HepG2 (cell line): ENCODE results near the gene PTPRD. TPM values are rescaled to one million over a fixed set of nuclear protein-coding genes. Genes with fewer than 3 reads are reported as not detected.

Experiments
- ATAC-seq: fragments of 200-7000 bp; cut with Tn5 transposase; 3 replicates; pipeline ENCODE4 v1.9.1; 2020; ENCODE audit warnings: mild to moderate bottlenecking, moderate library complexity
- BruUV-seq: library from RNA; stranded (reverse); fragments of 400-500 nt; replicated peaks from 2 replicates; lab custom pipeline; 2021; lab: Mats Ljungman, UMichigan
- CTCF ChIA-PET: fragments of 300-600 bp; formaldehyde crosslinking; extraction: SDS; loops from one replicate; lab custom pipeline; 2021; ENCODE audit warnings: low total read pairs, inconsistent platforms, low intra/inter-chr PET ratio; lab: Yijun Ruan, JAX
- POLR2A ChIA-PET: fragments of 350-600 bp; sonication (Branson Sonifier 250); formaldehyde crosslinking; loops from one replicate; lab custom pipeline; 2020; ENCODE audit warnings: antibody characterized with exemption, inconsistent platforms; lab: Yijun Ruan, JAX
- DNase-seq: peaks from one replicate; pipeline ENCODE4 v3.0.0-alpha.2; 2015; ENCODE audit warnings: low spot score
- FAIRE-seq: peaks from 3 replicates; lab custom pipeline; 2011; peaks lifted over from hg19 to GRCh38; lab: Jason Lieb, UNC
- H2AFZ ChIP-seq: one replicate; pipeline ENCODE4 v1.6.1; 2011; ENCODE audit warnings: low read length, inconsistent platforms
- H3K27ac ChIP-seq: fragments of 300-600 bp; 3 replicates; pipeline ENCODE4 v1.8.0; 2011; ENCODE audit warnings: mixed run types, mild to moderate bottlenecking, mixed read lengths, low read length, inconsistent platforms; ENCODE audit not compliant: insufficient read depth; ENCODE audit errors: extremely low read length
- H3K27me3 ChIP-seq, 2 experiments: fragments of 200-600 bp in 1 of 2; 2 replicates in 1 of 2; 3 replicates in 1 of 2; pipeline versions ENCODE4 v1.6.0 to v1.8.0; 2011; ENCODE audit warnings: low read length in 2 of 2, mild to moderate bottlenecking in 2 of 2, moderate library complexity in 2 of 2, inconsistent platforms in 1 of 2; ENCODE audit not compliant: insufficient read depth in 2 of 2, control insufficient read depth in 1 of 2
- H3K36me3 ChIP-seq, 2 experiments: fragments of 200-600 bp in 1 of 2; replicated peaks in 1 of 2; 2 replicates in 1 of 2; 3 replicates in 1 of 2; pipeline versions ENCODE4 v1.5.1 to v1.8.0; 2011; ENCODE audit warnings: low read length in 2 of 2, inconsistent platforms in 1 of 2; ENCODE audit not compliant: insufficient read depth in 2 of 2, control insufficient read depth in 1 of 2
- H3K4me1 ChIP-seq: 2 replicates; pipeline ENCODE4 v1.5.1; 2012; ENCODE audit warnings: low read length, inconsistent platforms; ENCODE audit not compliant: insufficient read depth
- H3K4me2 ChIP-seq: 2 replicates; pipeline ENCODE4 v1.6.0; 2011; ENCODE audit warnings: low read depth, low read length, inconsistent platforms
- H3K4me3 ChIP-seq, 3 experiments: fragments of 200-600 bp in 1 of 3; sonication (generic), shearing (Covaris generic) in 1 of 3; replicated peaks in 1 of 3; 2 replicates each; pipeline ENCODE4 v1.5.1; 2011 to 2016; ENCODE audit warnings: low read length in 3 of 3, inconsistent platforms in 2 of 3, low read depth in 2 of 3, mild to moderate bottlenecking in 2 of 3, control low read depth in 1 of 3, mixed read lengths in 1 of 3; ENCODE audit not compliant: insufficient read depth in 1 of 3
- H3K79me2 ChIP-seq: one replicate; pipeline ENCODE4 v1.6.1; 2011; ENCODE audit warnings: low read length, inconsistent platforms; ENCODE audit not compliant: insufficient read depth
- H3K9ac ChIP-seq: 2 replicates; pipeline ENCODE4 v1.6.0; 2011; ENCODE audit warnings: mild to moderate bottlenecking, low read depth, low read length, inconsistent platforms; ENCODE audit not compliant: insufficient read depth
- H3K9me3 ChIP-seq: 2 replicates; pipeline ENCODE4 v1.5.1; 2012; ENCODE audit warnings: mild to moderate bottlenecking, low read length
- H4K20me1 ChIP-seq: 2 replicates; pipeline ENCODE4 v1.6.0; 2011; ENCODE audit warnings: inconsistent platforms, mild to moderate bottlenecking, low read length, moderate library complexity; ENCODE audit not compliant: insufficient read depth
- MAX ChIP-seq: IDR thresholded peaks from 2 replicates; pipeline ENCODE4 v1.6.1; 2012; ENCODE audit warnings: inconsistent platforms
- PRDM4 ChIP-seq: sonication (generic); formaldehyde crosslinking; IDR thresholded peaks from 2 replicates; pipeline ENCODE4 v1.9.0; 2021; ENCODE audit warnings: missing genetic modification reagents, borderline replicate concordance
- ZNF607 ChIP-seq: sonication (generic); formaldehyde crosslinking; IDR thresholded peaks from 2 replicates; pipeline ENCODE4 v1.5.1; 2020; ENCODE audit warnings: missing genetic modification reagents, mild to moderate bottlenecking, borderline replicate concordance
- WGBS: methylation state at CpG from one replicate; pipeline ENCODE4 v1.1.6; 2017; ENCODE audit warnings: low lambda C conversion rate; 5-methylcytosine and 5-hydroxymethylcytosine counted together
- in situ Hi-C: cut with HindIII; loops from 2 replicates; pipeline ENCODE4 v1.10.0; 2017; ENCODE audit warnings: low pct_unique_long_range_greater_than_20kb; ENCODE audit not compliant: extremely low pct_ligation_motif_present
- intact Hi-C: fragments of 100-400 bp; cut with micrococcal nuclease; formaldehyde crosslinking; loops from one replicate; pipeline ENCODE4 v1.10.0; 2022; ENCODE audit not compliant: unreplicated experiment
- polyA plus RNA-seq, 8 experiments: library from polyadenylated mRNA; depleted of rRNA in 3 of 8; stranded (reverse) in 7 of 8; unstranded in 1 of 8; fragments of >200 nt; fragmentation: Illumina TruSeq in 4 of 8; extraction: Trizol in 4 of 8; gene quantifications; 2 replicates each; pipeline versions ENCODE4 v1.2.1 to v1.2.3, GENCODE V29; 2011 to 2016; ENCODE audit warnings: low read depth in 4 of 8, missing spikeins in 1 of 8, mixed read lengths in 1 of 8; ENCODE audit not compliant: insufficient read depth in 1 of 8
- total RNA-seq, 5 experiments: library from RNA; depleted of rRNA; stranded (reverse); fragments of >200 nt; fragmentation: Illumina TruSeq; extraction: Trizol; gene quantifications; 2 replicates each; pipeline ENCODE4 v1.2.3, GENCODE V29; 2016; ENCODE audit warnings: low read depth in 1 of 5
- TF ChIP-seq, protein P1 (sequence below): sonication (generic); formaldehyde crosslinking; IDR thresholded peaks from 2 replicates; pipeline ENCODE4 v1.4.0; 2020; ENCODE audit warnings: missing genetic modification reagents, mild to moderate bottlenecking, borderline replicate concordance
- TF ChIP-seq, protein P2 (sequence below): sonication (generic); formaldehyde crosslinking; IDR thresholded peaks from 2 replicates; pipeline ENCODE4 v1.4.0; 2020; ENCODE audit warnings: low read depth, mild to moderate bottlenecking, missing genetic modification reagents

Gene PTPRD
- total and polyA plus RNA-seq, 2 of the 13 experiments (the other 11 are each of a cell fraction or from before 2014, with no cell fraction given): 0.05 TPM; not detected in 1

DNA sequence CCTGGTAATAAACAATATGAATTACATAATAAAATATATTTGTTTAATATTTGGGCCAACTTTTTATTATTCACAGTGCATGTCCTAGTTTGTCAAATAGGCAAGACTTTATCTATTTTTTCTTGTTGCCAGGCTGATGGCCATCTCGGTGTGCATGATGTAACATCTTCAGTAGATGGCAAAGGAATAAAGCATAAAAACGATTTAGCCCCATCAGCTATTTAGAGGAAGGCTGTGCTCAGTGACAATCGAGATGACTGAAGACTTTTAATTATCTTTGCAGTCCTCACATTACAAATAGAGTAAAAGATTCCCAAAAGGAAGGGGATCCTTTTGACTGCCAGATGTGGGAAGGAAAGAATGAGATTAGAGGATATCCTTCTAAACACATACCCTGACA lies 358.5 kb downstream of the PTPRD start:
- intact Hi-C loops: no loop called here
- no peak overlapping the region for H2AFZ ChIP-seq
- WGBS: 2% methylated on average over 3 of the region's 3 CpGs

More for the DNA sequence above, 358.5 kb downstream of the PTPRD start:
- ChIA-PET POLR2A (no interaction called here), CTCF (no interaction called here)
- no peak for ATAC-seq
- in situ Hi-C loops: no loop called here
- Histone ChIP-seq H4K20me1 (no peaks in the 10 kb centered on the region), H3K4me3 (no peak overlapping the region), H3K27me3 (no peaks in the 10 kb centered on the region), H3K27ac (no peak overlapping the region), H3K79me2 (no peaks in the 10 kb centered on the region), H3K4me2 (no peak overlapping the region), H3K4me1 (no peaks in the 10 kb centered on the region), H3K9me3 (no peaks in the 10 kb centered on the region), H3K36me3 (no peaks in the 10 kb centered on the region), H3K9ac (no peak overlapping the region)
- no peak for DNase-seq
- BruUV-seq: no TSS peak
- FAIRE-seq: no peak
- TF ChIP-seq, protein P1, sequence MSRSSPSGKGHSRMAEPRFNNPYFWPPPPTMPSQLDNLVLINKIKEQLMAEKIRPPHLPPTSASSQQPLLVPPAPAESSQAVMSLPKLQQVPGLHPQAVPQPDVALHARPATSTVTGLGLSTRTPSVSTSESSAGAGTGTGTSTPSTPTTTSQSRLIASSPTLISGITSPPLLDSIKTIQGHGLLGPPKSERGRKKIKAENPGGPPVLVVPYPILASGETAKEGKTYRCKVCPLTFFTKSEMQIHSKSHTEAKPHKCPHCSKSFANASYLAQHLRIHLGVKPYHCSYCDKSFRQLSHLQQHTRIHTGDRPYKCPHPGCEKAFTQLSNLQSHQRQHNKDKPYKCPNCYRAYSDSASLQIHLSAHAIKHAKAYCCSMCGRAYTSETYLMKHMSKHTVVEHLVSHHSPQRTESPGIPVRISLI (CRISPR knock-in tag): no peak
- TF ChIP-seq ZNF607 (CRISPR knock-in tag) (no peak), MAX (no peak), PRDM4 (CRISPR knock-in tag) (no peak)
- TF ChIP-seq, protein P2, sequence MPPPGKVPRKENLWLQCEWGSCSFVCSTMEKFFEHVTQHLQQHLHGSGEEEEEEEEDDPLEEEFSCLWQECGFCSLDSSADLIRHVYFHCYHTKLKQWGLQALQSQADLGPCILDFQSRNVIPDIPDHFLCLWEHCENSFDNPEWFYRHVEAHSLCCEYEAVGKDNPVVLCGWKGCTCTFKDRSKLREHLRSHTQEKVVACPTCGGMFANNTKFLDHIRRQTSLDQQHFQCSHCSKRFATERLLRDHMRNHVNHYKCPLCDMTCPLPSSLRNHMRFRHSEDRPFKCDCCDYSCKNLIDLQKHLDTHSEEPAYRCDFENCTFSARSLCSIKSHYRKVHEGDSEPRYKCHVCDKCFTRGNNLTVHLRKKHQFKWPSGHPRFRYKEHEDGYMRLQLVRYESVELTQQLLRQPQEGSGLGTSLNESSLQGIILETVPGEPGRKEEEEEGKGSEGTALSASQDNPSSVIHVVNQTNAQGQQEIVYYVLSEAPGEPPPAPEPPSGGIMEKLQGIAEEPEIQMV (CRISPR knock-in tag): no peak
